Stimulated activated CD4-positive, alpha-beta T cell treated with anti-CD3 and anti-CD28 coated beads, TNF-alpha, amount 100 ng/mL, for 48 hours (primary cell): ENCODE data around the gene AMPD2.
A peak's percentile ranks its signal among the peaks of the same experiment; 100 is the strongest.
"Not testable (repeated sequence)": the region's sequence is repeated elsewhere in the genome, so short reads cannot be mapped to it uniquely, and the experiment has no call there.

Experiments
- DNase-seq, 3 donors: peaks; one replicate each; pipeline ENCODE4 v3.0.0-alpha.2; 2020; ENCODE audit warnings: low read depth in 3 of 3

Gene AMPD2

GRCh38 chr1:109649491-109649914 is 29.9 kb downstream of the AMPD2 start:
- DNase-seq: no peak

- no peak for DNase-seq
Measured at GRCh38 chr1:109650609-109651008, 31.0 kb downstream of the AMPD2 start.

- no peak for DNase-seq
Measured at GRCh38 chr1:109652402-109652801, 32.8 kb downstream of the AMPD2 start.

- DNase-seq: no peak
Measured at GRCh38 chr1:109653306-109653705, 33.7 kb downstream of the AMPD2 start.

- DNase-seq: no peak
Measured at GRCh38 chr1:109654519-109654918, 34.9 kb downstream of the AMPD2 start.

GRCh38 chr1:109655615-109656519 is 36.2 kb downstream of the AMPD2 start, which contains the start of gene GSTM4:
Gene GSTM4, plus strand, starts transcription at chr1:109656099. Its CDS starts 291 bp downstream, at chr1:109656390.
- DNase-seq: peak; percentile 46 to 69 (median 48)

GRCh38 chr1:109657395-109657794 is 37.8 kb downstream of the AMPD2 start:
- no peak for DNase-seq

GRCh38 chr1:109657970-109658369 is 38.3 kb downstream of the AMPD2 start:
- no peak for DNase-seq

- DNase-seq: no peak
Measured at GRCh38 chr1:109658533-109659042, 39.0 kb downstream of the AMPD2 start.

- no peak for DNase-seq
Measured at GRCh38 chr1:109659145-109659544, 39.5 kb downstream of the AMPD2 start.

GRCh38 chr1:109659997-109660690 is 40.5 kb downstream of the AMPD2 start:
- no peak for DNase-seq

GRCh38 chr1:109660691-109661026 is 41.0 kb downstream of the AMPD2 start:
- DNase-seq: not testable (repeated sequence)

- no peak for DNase-seq
Measured at GRCh38 chr1:109661391-109661790, 41.8 kb downstream of the AMPD2 start.

GRCh38 chr1:109664671-109665070 is 45.0 kb downstream of the AMPD2 start:
- DNase-seq: no peak

- peak; percentile 70 to 91 (median 78) for DNase-seq
Measured at GRCh38 chr1:109667452-109668122, 48.0 kb downstream of the AMPD2 start, which contains the start of gene GSTM2. Gene GSTM2, plus strand, starts transcription at chr1:109668057. Its CDS starts 59 bp downstream, at chr1:109668116.

GRCh38 chr1:109668123-109668775 is 48.6 kb downstream of the AMPD2 start:
- no peak for DNase-seq

- no peak for DNase-seq
Measured at GRCh38 chr1:109669246-109669948, 49.8 kb downstream of the AMPD2 start.

- DNase-seq: not testable (repeated sequence)
Measured at GRCh38 chr1:109669949-109670302, 50.3 kb downstream of the AMPD2 start.

- no peak for DNase-seq
Measured at GRCh38 chr1:109671067-109671466, 51.4 kb downstream of the AMPD2 start.

- DNase-seq: not testable (repeated sequence)
Measured at GRCh38 chr1:109673861-109674260, 54.2 kb downstream of the AMPD2 start.
